ENCODE data around the gene CST6. TPM values are rescaled to one million over a fixed set of nuclear protein-coding genes. Genes with fewer than 3 reads are reported as not detected.

Gene CST6
- total RNA-seq, 1 donor from 2014 or later, result not detected

GRCh38 chr11:65992056-65992455, 19.8 kb upstream of the CST6 start:
- Mint-ChIP-seq H3K27ac (no peak overlapping the region), H3K4me1 (ENCODE audit: low read depth) (no peaks in the 10 kb centered on the region), H3K4me3 (ENCODE audit: low read depth) (no peak overlapping the region), H3K27me3 (no peaks in the 10 kb centered on the region), H3K36me3 (ENCODE audit: insufficient read depth) (peaks cover 5% of the 10 kb centered on the region), H3K9me3 (ENCODE audit: low read depth) (no peaks in the 10 kb centered on the region)
- no peak for DNase-seq (ENCODE audit: low spot score, unreplicated experiment)
- TF ChIP-seq, protein P1, sequence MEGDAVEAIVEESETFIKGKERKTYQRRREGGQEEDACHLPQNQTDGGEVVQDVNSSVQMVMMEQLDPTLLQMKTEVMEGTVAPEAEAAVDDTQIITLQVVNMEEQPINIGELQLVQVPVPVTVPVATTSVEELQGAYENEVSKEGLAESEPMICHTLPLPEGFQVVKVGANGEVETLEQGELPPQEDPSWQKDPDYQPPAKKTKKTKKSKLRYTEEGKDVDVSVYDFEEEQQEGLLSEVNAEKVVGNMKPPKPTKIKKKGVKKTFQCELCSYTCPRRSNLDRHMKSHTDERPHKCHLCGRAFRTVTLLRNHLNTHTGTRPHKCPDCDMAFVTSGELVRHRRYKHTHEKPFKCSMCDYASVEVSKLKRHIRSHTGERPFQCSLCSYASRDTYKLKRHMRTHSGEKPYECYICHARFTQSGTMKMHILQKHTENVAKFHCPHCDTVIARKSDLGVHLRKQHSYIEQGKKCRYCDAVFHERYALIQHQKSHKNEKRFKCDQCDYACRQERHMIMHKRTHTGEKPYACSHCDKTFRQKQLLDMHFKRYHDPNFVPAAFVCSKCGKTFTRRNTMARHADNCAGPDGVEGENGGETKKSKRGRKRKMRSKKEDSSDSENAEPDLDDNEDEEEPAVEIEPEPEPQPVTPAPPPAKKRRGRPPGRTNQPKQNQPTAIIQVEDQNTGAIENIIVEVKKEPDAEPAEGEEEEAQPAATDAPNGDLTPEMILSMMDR (IDR thresholded peaks at IDR 0.05; ENCODE audit: unreplicated experiment), result no peak

- H3K27ac Mint-ChIP-seq, result peak overlapping the region; percentile 47
Observed at GRCh38 chr11:65997286-65997685, 14.5 kb upstream of the CST6 start.

DNA sequence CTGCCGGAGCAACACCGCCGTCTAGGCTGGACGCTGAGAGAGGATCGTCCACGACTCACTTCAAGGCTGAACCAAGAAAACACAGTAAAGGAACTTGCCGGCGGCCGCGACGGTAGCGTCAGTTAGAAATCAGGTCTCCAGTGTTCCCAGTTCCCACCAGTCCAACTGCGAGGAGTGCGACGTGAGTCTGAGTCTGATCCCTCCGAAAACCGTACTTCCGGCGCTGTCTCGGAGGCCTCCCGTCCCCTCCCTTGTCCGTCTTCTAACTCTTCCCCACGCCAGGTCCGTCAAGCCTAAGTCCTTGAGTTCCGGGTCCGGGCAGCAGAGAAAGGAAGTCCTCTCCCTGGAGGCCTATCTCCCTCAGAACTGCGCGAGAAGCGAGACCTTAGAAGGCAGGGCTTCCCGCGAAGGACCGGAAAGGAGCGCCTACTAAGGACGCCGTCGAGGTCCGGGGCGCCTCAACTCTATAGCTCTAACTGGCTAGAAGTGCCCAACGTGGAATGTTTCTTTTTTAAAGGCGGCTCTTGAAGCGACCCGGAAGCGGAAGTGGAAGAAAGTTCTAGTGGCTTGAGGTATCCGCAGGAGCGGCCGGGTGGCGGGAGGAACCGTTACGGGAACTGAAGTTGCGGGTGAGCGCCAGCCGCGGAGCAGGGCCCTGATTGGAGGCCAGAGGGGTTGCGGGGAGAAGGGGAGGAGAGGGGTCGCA, 9.7 kb upstream of the CST6 start, which contains the start of the genes BANF1 and EIF1AD:
TSS of gene BANF1 (plus strand) at position 562 of the 706 bp plus-strand sequence. CDS start 748 bp downstream, outside the sequence.
TSS of gene EIF1AD (minus strand) at position 216 of the 706 bp plus-strand sequence. CDS start 1,768 bp downstream, outside the sequence.
- Mint-ChIP-seq H3K4me1 (ENCODE audit: low read depth) (peaks cover 18% of the 10 kb centered on the region), H3K4me3 (ENCODE audit: low read depth) (peak within 1 kb of the TSS; percentile 100), H3K9me3 (ENCODE audit: low read depth) (no peaks in the 10 kb centered on the region), H3K27ac (peak within 1 kb of the TSS; percentile 99), H3K36me3 (ENCODE audit: insufficient read depth) (peaks cover 17% of the 10 kb centered on the region), H3K27me3 (no peaks in the 10 kb centered on the region)
- peak; percentile 76 for DNase-seq (ENCODE audit: low spot score, unreplicated experiment)
- TF ChIP-seq, protein P1 (IDR thresholded peaks at IDR 0.05; ENCODE audit: unreplicated experiment), result no peak

More at GRCh38 chr11:65997286-65997685, 14.5 kb upstream of the CST6 start:
- Mint-ChIP-seq H3K36me3 (ENCODE audit: insufficient read depth) (peaks cover 20% of the 10 kb centered on the region), H3K4me1 (ENCODE audit: low read depth) (peaks cover 8% of the 10 kb centered on the region), H3K27me3 (no peaks in the 10 kb centered on the region), H3K4me3 (ENCODE audit: low read depth) (no peak overlapping the region), H3K9me3 (ENCODE audit: low read depth) (no peaks in the 10 kb centered on the region)
- DNase-seq (ENCODE audit: low spot score, unreplicated experiment), result no peak
- TF ChIP-seq, protein P1 (IDR thresholded peaks at IDR 0.05; ENCODE audit: unreplicated experiment), result no peak

- Mint-ChIP-seq H3K27ac (peak overlapping the region; percentile 85), H3K4me1 (ENCODE audit: low read depth) (peaks cover 18% of the 10 kb centered on the region), H3K9me3 (ENCODE audit: low read depth) (no peaks in the 10 kb centered on the region), H3K27me3 (no peaks in the 10 kb centered on the region), H3K4me3 (ENCODE audit: low read depth) (peak overlapping the region; percentile 100), H3K36me3 (ENCODE audit: insufficient read depth) (peaks cover 11% of the 10 kb centered on the region)
- no peak for DNase-seq (ENCODE audit: low spot score, unreplicated experiment)
- TF ChIP-seq, protein P1 (IDR thresholded peaks at IDR 0.05; ENCODE audit: unreplicated experiment), result no peak
Observed at GRCh38 chr11:66002648-66003225, 9.1 kb upstream of the CST6 start.

GRCh38 chr11:66003291-66003690, 8.5 kb upstream of the CST6 start:
- Mint-ChIP-seq H3K27me3 (peaks cover 5% of the 10 kb centered on the region), H3K36me3 (ENCODE audit: insufficient read depth) (peaks cover 9% of the 10 kb centered on the region), H3K4me1 (ENCODE audit: low read depth) (peaks cover 18% of the 10 kb centered on the region), H3K9me3 (ENCODE audit: low read depth) (no peaks in the 10 kb centered on the region), H3K4me3 (ENCODE audit: low read depth) (peak overlapping the region; percentile 100), H3K27ac (peak overlapping the region; percentile 85)
- no peak for DNase-seq (ENCODE audit: low spot score, unreplicated experiment)
- TF ChIP-seq, protein P1 (IDR thresholded peaks at IDR 0.05; ENCODE audit: unreplicated experiment), result no peak
